Upper lobe of left lung (tissue), 6 donors: ENCODE measurements around the gene INPP5K. TPM values are rescaled to one million over a fixed set of nuclear protein-coding genes. Genes with fewer than 3 reads are reported as not detected.

ENCODE experiments used
- ATAC-seq, 2 donors: fragments of 200-7000 bp; cut with Tn5 transposase; one replicate each; pipeline ENCODE4 v1.9.1; 2022; ENCODE audit warnings: mild to moderate bottlenecking in 2 of 2, moderate library complexity in 2 of 2; ENCODE audit not compliant: low FRiP score in 2 of 2
- DNase-seq, 2 donors: peaks; one replicate each; pipeline ENCODE4 v3.0.0-alpha.2; 2019 to 2020
- H3K27ac ChIP-seq, 4 donors: fragments of 200-600 bp; sonication (generic); one replicate each; pipeline ENCODE4 v1.5.1; 2016 to 2019
- H3K27me3 ChIP-seq, 4 donors: fragments of 200-600 bp; sonication (generic); one replicate each; pipeline ENCODE4 v1.5.1; 2017 to 2019
- H3K36me3 ChIP-seq, 4 donors: fragments of 200-600 bp; sonication (generic); one replicate each; pipeline ENCODE4 v1.5.1; 2016 to 2019
- H3K4me1 ChIP-seq, 4 donors: fragments of 200-600 bp; sonication (generic); one replicate each; pipeline ENCODE4 v1.5.1; 2018 to 2019
- H3K4me3 ChIP-seq, 4 donors: fragments of 200-600 bp; sonication (generic); one replicate each; pipeline ENCODE4 v1.5.1; 2017 to 2019; ENCODE audit warnings: mild to moderate bottlenecking in 2 of 4, moderate library complexity in 1 of 4
- H3K9me3 ChIP-seq, 4 donors: fragments of 200-600 bp; sonication (generic); one replicate each; pipeline ENCODE4 v1.5.1; 2018 to 2019
- EP300 ChIP-seq, 4 donors: sonication (generic); formaldehyde crosslinking; IDR thresholded peaks; one replicate each; pipeline ENCODE4 v1.5.1; 2017; ENCODE audit warnings: antibody characterized with exemption in 4 of 4, control low read depth in 2 of 4
- POLR2A ChIP-seq, 4 donors: fragments of 450-650 bp; IDR thresholded peaks; one replicate each; pipeline ENCODE4 v1.5.1; 2016 to 2017; ENCODE audit warnings: antibody characterized with exemption in 4 of 4, mild to moderate bottlenecking in 2 of 4
- POLR2AphosphoS5 ChIP-seq, 2 donors: sonication (generic); formaldehyde crosslinking; IDR thresholded peaks; one replicate each; pipeline ENCODE4 v1.5.1; 2017; ENCODE audit warnings: antibody characterized with exemption in 2 of 2
- WGBS, 2 donors: methylation state at CpG; one replicate each; pipeline ENCODE4 v1.1.5; 2017 to 2018; 5-methylcytosine and 5-hydroxymethylcytosine counted together
- total RNA-seq, 6 donors: library from RNA; depleted of rRNA in 4 of 6; stranded (reverse); fragments of >200 nt in 4 of 6; gene quantifications; one replicate each; pipeline versions ENCODE4 v1.1.0 to v1.2.1, GENCODE V29; 2016 to 2021
- TF ChIP-seq, protein P1 (sequence below), 6 experiments: fragments of 450-650 bp in 4 of 6; fragments of 200-600 bp in 2 of 6; sonication (generic) in 2 of 6; IDR thresholded peaks; one replicate each; pipeline ENCODE4 v1.5.1; 2016 to 2019; ENCODE audit warnings: antibody characterized with exemption in 6 of 6
- donor health status: DM: no; HTN: no; CAD: no; lungs with moderate emphysema.
- donor health status: DM: no; HTN: yes; CAD: no; lungs with severe emphysema.

The INPP5K gene
- total RNA-seq, 6 donors from 2014 or later = 60.9 to 155 (median 84.6) TPM

DNA sequence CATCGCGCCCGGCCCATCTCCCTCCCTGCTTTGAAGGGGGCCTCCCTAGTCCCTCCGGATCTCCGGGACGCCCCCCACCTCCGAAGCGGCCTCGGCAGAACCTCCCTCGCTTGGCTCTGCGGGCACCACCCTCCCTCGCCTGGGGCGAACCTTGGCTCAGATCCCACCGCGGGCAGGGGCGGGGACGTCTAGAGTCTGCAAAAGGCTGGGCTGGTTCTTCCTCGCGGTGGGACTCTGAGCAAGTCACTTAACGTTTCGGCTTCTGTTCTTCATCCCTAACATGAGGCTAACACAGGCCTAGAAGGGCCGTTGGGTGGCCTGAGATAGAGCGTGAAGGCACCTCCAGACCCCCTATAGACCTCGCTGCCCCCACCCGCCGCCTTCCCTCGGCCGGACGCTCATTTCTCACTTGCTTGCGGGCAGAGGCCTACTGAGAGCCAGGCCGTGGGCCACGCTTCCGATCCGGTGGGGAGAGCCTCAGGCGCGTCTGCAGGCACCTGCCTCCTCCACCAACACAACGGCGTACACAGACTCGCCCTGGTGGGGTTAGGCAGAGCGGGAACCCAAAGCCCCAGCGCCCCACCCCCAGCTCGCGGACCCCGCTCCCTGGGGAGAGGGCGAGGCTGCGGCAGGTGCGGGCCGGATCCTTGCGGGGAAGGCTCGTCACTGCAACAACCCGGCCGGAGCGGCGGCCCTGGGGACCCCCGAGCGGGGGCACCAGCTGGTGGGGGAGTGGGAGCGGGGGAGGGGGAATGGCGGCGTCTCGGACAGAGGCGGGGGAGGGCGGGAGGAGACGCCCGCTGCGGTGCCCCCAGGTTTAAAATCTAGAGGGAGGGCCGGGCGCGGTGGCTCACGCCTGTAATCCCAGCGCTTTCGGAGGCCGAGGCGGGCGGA lies 29.4 kb downstream of the INPP5K start:
- H3K27me3 ChIP-seq = no peaks in the 10 kb centered on the region
- H3K4me3 ChIP-seq = peak overlapping the region; percentile 43 to 84 (median 65)
- peak; percentile 39 to 61 for ATAC-seq
- H3K36me3 ChIP-seq = peaks cover 7 to 19% (median 11%) of the 10 kb centered on the region in 4 donors
- DNase-seq = peak; percentile 88 to 95
- H3K27ac ChIP-seq = peak overlapping the region; percentile 91 to 98 (median 96)
- 10 to 14% methylated on average over 35 to 62 of the region's 74 CpGs for WGBS, 2 donors
- TF ChIP-seq POLR2AphosphoS5 (IDR thresholded peaks at IDR 0.05) (peak; percentile 14 to 68), POLR2A (IDR thresholded peaks at IDR 0.05) (peak in 1 of 4 donors; percentile 59)
- TF ChIP-seq, protein P1, sequence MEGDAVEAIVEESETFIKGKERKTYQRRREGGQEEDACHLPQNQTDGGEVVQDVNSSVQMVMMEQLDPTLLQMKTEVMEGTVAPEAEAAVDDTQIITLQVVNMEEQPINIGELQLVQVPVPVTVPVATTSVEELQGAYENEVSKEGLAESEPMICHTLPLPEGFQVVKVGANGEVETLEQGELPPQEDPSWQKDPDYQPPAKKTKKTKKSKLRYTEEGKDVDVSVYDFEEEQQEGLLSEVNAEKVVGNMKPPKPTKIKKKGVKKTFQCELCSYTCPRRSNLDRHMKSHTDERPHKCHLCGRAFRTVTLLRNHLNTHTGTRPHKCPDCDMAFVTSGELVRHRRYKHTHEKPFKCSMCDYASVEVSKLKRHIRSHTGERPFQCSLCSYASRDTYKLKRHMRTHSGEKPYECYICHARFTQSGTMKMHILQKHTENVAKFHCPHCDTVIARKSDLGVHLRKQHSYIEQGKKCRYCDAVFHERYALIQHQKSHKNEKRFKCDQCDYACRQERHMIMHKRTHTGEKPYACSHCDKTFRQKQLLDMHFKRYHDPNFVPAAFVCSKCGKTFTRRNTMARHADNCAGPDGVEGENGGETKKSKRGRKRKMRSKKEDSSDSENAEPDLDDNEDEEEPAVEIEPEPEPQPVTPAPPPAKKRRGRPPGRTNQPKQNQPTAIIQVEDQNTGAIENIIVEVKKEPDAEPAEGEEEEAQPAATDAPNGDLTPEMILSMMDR (IDR thresholded peaks at IDR 0.05) = no peak
- H3K4me1 ChIP-seq = peaks cover 43 to 80% (median 59%) of the 10 kb centered on the region in 4 donors
- H3K9me3 ChIP-seq = no peaks in the 10 kb centered on the region

DNA sequence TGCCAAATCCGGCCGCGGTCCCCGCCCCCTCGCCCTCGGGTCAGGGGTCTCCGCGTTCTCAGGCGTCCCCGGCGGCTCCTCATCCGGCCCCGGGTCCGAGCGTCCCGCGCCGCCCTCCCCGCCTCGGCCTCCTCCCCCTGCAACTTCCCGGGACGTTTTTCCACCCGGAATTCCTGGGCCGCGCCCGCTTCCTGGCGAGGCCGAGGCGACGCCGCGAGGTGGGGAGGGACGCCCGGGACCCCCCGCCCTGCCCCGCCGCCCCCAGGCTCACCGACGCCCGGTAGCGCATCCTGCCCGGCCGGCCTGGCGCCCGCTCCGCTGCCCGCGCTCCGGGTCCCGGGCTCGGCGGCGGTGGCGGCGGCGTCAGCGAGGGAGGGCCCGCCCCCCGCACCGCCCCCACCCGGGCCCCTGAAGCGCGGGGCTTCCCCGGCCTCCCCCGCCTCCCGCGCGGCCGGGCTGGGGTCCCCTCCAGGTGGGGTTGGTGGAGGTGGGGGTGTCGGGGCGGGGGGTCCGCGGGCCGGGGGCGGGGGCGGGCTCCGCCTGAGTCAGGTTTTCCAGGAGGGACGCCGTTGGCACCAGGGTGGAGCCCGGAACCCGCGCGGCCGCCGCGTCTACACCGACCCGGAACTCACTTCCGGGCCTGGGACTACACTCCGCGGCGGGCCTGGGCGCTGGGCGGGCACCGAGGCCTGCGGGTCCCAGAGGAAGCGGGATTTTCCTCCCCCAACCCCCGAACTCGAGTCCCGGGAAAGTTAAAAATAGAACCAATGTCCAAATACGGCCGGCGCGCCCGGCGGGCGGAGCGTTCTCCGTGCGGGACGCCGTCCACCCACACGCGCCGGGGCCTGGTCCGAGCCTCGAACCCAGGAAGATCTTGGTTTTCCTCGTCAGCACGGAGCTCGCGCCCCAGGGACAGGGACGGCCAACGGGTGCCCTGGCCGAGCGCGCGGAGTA lies 30.7 kb downstream of the INPP5K start:
- 2% methylated on average over 37 to 64 of the region's 127 CpGs for WGBS, 2 donors
- peaks cover 43 to 73% (median 55%) of the 10 kb centered on the region in 4 donors for H3K4me1 ChIP-seq

DNA sequence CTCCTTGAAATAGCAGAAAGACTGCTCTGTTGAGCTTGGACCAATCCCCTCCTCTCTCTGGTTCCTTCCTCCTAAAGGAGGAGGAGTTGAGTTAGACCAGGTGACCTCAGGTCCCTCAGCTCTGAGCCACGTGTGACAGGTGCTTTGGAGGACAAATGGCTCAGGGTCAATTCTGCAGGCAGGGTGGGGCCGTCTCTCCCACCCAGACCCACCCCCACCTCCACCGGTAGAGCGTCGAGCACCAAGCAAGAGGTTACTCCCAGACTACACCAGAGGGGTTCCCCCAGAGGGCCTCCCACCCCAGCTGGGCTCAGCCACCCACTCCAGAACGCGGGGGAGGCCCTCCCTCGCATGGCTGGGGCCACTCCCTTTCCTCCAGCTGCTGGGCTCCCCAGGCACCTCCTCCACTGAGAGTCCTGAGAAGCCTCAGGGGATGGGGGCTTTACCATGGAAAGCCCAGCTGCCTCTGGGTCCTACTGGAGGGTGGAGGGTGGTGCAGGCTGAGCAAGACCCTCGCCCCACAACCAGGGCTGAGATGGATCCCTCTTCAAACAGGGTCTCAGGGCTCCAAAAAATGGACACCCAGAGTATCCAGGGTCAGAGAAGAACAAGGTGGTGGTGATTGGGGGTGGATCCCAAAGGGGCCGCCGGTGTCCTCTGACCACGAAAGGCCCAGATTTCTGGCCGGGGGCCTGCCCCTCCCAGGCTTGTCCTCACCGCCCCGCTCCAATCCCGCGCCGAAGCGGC lies 31.6 kb downstream of the INPP5K start:
- DNase-seq (peak; percentile 81 to 84), ATAC-seq (peak; percentile 0 to 76)
- no peaks in the 10 kb centered on the region for H3K9me3 ChIP-seq
- H3K4me1 ChIP-seq = peaks cover 37 to 65% (median 46%) of the 10 kb centered on the region in 4 donors
- peaks cover 13 to 41% (median 30%) of the 10 kb centered on the region in 4 donors for H3K36me3 ChIP-seq
- H3K27ac ChIP-seq = peak overlapping the region; percentile 91 to 98 (median 96)
- H3K4me3 ChIP-seq = peak overlapping the region; percentile 46 to 84 (median 65)
- no peaks in the 10 kb centered on the region for H3K27me3 ChIP-seq
- WGBS, 2 donors = 0 to 6% methylated on average over 3 to 9 of the region's 19 CpGs
- TF ChIP-seq POLR2AphosphoS5 (IDR thresholded peaks at IDR 0.05) (peak in 1 of 2 donors; percentile 43), EP300 (IDR thresholded peaks at IDR 0.05) (no peak), POLR2A (IDR thresholded peaks at IDR 0.05) (peak in 1 of 4 donors; percentile 32)
- TF ChIP-seq, protein P1 (IDR thresholded peaks at IDR 0.05) = peak in 3 of 6 experiments; percentile 8 to 55 (median 22)

More for the DNA sequence above, 30.7 kb downstream of the INPP5K start:
- ATAC-seq = peak in 1 of 2 donors; percentile 66
- Histone ChIP-seq H3K27me3 (no peaks in the 10 kb centered on the region), H3K9me3 (no peaks in the 10 kb centered on the region), H3K27ac (peak overlapping the region; percentile 91 to 98 (median 96)), H3K4me3 (peak overlapping the region; percentile 59 to 84 (median 67)), H3K36me3 (peaks cover 12 to 33% (median 24%) of the 10 kb centered on the region in 4 donors)
- peak; percentile 72 to 95 for DNase-seq
- TF ChIP-seq POLR2A (IDR thresholded peaks at IDR 0.05) (peak in 1 of 4 donors; percentile 35), POLR2AphosphoS5 (IDR thresholded peaks at IDR 0.05) (peak; percentile 14 to 40)
- TF ChIP-seq, protein P1 (IDR thresholded peaks at IDR 0.05) = no peak

DNA sequence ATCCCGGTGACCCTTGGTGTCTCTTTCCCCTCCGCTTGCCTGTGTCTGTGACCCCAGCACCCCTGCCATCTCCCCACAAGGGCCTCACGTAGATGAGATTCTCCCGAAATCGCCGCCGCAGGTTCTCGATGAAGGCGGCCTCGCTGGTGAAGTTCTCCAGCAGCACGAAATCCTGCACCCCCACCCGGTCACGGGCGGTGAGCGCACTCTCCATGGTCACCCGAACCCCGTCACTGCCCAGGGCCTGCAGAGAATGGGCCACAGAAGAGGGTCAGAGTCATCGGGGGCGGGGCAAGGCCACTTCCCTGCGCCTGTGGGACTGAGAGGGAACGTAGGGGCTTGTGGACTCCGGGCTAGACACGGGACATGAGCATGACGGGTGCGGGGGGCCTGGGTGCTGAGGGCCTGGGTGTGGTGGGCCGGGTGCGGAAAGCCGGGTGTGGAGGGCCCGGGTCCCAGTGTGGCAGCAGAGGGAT lies 32.3 kb downstream of the INPP5K start:
- H3K4me3 ChIP-seq = peak overlapping the region in 3 of 4 donors; percentile 59 to 84 (median 71)
- no peaks in the 10 kb centered on the region for H3K9me3 ChIP-seq
- DNase-seq (peak in 1 of 2 donors; percentile 78), ATAC-seq (no peak)
- WGBS, 2 donors = 88% methylated on average over 29 of the region's 29 CpGs
- peaks cover 29 to 57% (median 39%) of the 10 kb centered on the region in 4 donors for H3K4me1 ChIP-seq
- H3K27me3 ChIP-seq = no peaks in the 10 kb centered on the region
- peak overlapping the region; percentile 91 to 98 (median 96) for H3K27ac ChIP-seq
- peaks cover 20 to 49% (median 38%) of the 10 kb centered on the region in 4 donors for H3K36me3 ChIP-seq
- TF ChIP-seq EP300 (IDR thresholded peaks at IDR 0.05) = no peak
- no peak for TF ChIP-seq POLR2A (IDR thresholded peaks at IDR 0.05)
- no peak for TF ChIP-seq POLR2AphosphoS5 (IDR thresholded peaks at IDR 0.05)
- TF ChIP-seq, protein P1 (IDR thresholded peaks at IDR 0.05) = no peak
